GM12878 (cell line): ENCODE results near the gene KIRREL3. TPM values are rescaled to one million over a fixed set of nuclear protein-coding genes. Genes with fewer than 3 reads are reported as not detected.

Experiments
- ATAC-seq: fragments of 200-7000 bp; cut with Tn5 transposase; 3 replicates; pipeline ENCODE4 v1.9.1; 2020; ENCODE audit warnings: mild to moderate bottlenecking, moderate library complexity
- BruUV-seq: library from RNA; stranded (reverse); fragments of 400-500 nt; replicated peaks from 2 replicates; lab custom pipeline; 2021; lab: Mats Ljungman, UMichigan
- CTCF ChIA-PET: fragments of 300-600 bp; sonication (Branson Sonifier 250); formaldehyde crosslinking; extraction: SDS; loops from one replicate; lab custom pipeline; 2021; ENCODE audit warnings: inconsistent platforms; lab: Yijun Ruan, JAX
- POLR2A ChIA-PET: fragments of 350-600 bp; formaldehyde crosslinking; extraction: SDS; loops from one replicate; lab custom pipeline; 2021; ENCODE audit warnings: inconsistent platforms; lab: Charles Lee
- RAD21 ChIA-PET: fragments of 300-600 bp; sonication (Branson Sonifier 250); formaldehyde crosslinking; loops from one replicate; lab custom pipeline; 2023; ENCODE audit warnings: antibody characterized with exemption; ENCODE audit not compliant: unreplicated experiment; lab: Charles Lee
- SMC1A ChIA-PET: fragments of 300-600 bp; sonication (Branson Sonifier 250); formaldehyde crosslinking; loops from one replicate; lab custom pipeline; 2023; ENCODE audit not compliant: unreplicated experiment, uncharacterized antibody; lab: Charles Lee
- DNase-seq: peaks from one replicate; pipeline ENCODE4 v3.0.0-alpha.2; 2011; ENCODE audit warnings: low read depth, low spot score
- FAIRE-seq: peaks from 3 replicates; lab custom pipeline; 2011; peaks lifted over from hg19 to GRCh38; lab: Jason Lieb, UNC
- H2AFZ ChIP-seq: 2 replicates; pipeline ENCODE4 v1.6.0; 2011; ENCODE audit warnings: low read depth, low read length, control low read depth; ENCODE audit not compliant: control insufficient read depth
- H3K27ac ChIP-seq: 2 replicates; pipeline ENCODE4 v1.5.1; 2011; ENCODE audit warnings: control low read depth; ENCODE audit not compliant: control insufficient read depth, insufficient read depth
- H3K27me3 ChIP-seq, 2 experiments: replicated peaks in 1 of 2; 2 replicates each; pipeline versions ENCODE4 v1.6.0 to v1.6.1; 2011; ENCODE audit warnings: low read length in 1 of 2; ENCODE audit not compliant: control insufficient read depth in 2 of 2, insufficient read depth in 2 of 2
- H3K36me3 ChIP-seq, 2 experiments: 2 replicates each; pipeline ENCODE4 v1.5.1; 2011; ENCODE audit warnings: low read length in 1 of 2; ENCODE audit not compliant: control insufficient read depth in 2 of 2, insufficient read depth in 2 of 2
- H3K4me1 ChIP-seq: 2 replicates; pipeline ENCODE4 v1.6.1; 2011; ENCODE audit warnings: mild to moderate bottlenecking, low read length, moderate library complexity, mixed read lengths; ENCODE audit not compliant: control insufficient read depth, insufficient read depth
- H3K4me2 ChIP-seq: 2 replicates; pipeline ENCODE4 v1.6.0; 2011; ENCODE audit warnings: control low read depth; ENCODE audit not compliant: control insufficient read depth, insufficient read depth
- H3K4me3 ChIP-seq: fragments of 200-600 bp; sonication (generic); 2 replicates; pipeline ENCODE4 v1.5.1; 2016
- H3K79me2 ChIP-seq: 2 replicates; pipeline ENCODE4 v1.6.0; 2011; ENCODE audit warnings: low read length; ENCODE audit not compliant: control insufficient read depth, insufficient read depth
- H3K9ac ChIP-seq: 2 replicates; pipeline ENCODE4 v1.8.0; 2011; ENCODE audit warnings: low read length, control low read depth, mixed read lengths; ENCODE audit not compliant: control insufficient read depth, insufficient read depth
- H3K9me3 ChIP-seq: replicated peaks from 3 replicates; pipeline ENCODE4 v1.5.1; 2011; ENCODE audit warnings: mild to moderate bottlenecking, low read length; ENCODE audit not compliant: control insufficient read depth, insufficient read depth
- H4K20me1 ChIP-seq: 2 replicates; pipeline ENCODE4 v1.6.0; 2011; ENCODE audit not compliant: control insufficient read depth, insufficient read depth
- CBX3 ChIP-seq: fragments of 200-600 bp; sonication (generic); IDR thresholded peaks from 2 replicates; pipeline ENCODE4 v1.6.1; 2016; ENCODE audit warnings: low read depth, borderline replicate concordance
- MTA3 ChIP-seq: IDR thresholded peaks from 2 replicates; pipeline ENCODE4 v1.6.1; 2012; ENCODE audit warnings: low read length, inconsistent platforms, borderline replicate concordance
- MYB ChIP-seq: fragments of 150-350 bp; IDR thresholded peaks from 2 replicates; pipeline ENCODE4 v1.6.1; 2014; ENCODE audit warnings: mild to moderate bottlenecking, low read depth, low read length, borderline replicate concordance
- NKRF ChIP-seq: fragments of 450-650 bp; conservative IDR thresholded peaks from 2 replicates; pipeline ENCODE4 v1.6.1; 2017; ENCODE audit warnings: mild to moderate bottlenecking, moderate library complexity
- NR2C1 ChIP-seq: fragments of 450-650 bp; IDR thresholded peaks from 2 replicates; pipeline ENCODE4 v1.6.1; 2017; ENCODE audit warnings: antibody characterized with exemption, mild to moderate bottlenecking, moderate library complexity
- STAT3 ChIP-seq: IDR thresholded peaks from 2 replicates; pipeline ENCODE4 v1.6.1; 2011; ENCODE audit warnings: low read depth, low read length, improper control_type of control experiment
- WRNIP1 ChIP-seq: IDR thresholded peaks from 2 replicates; pipeline ENCODE4 v1.6.1; 2011; ENCODE audit warnings: low read depth, low read length, improper control_type of control experiment, borderline replicate concordance
- YBX1 ChIP-seq: fragments of 450-650 bp; IDR thresholded peaks from 2 replicates; pipeline ENCODE4 v1.6.1; 2016; ENCODE audit warnings: antibody characterized with exemption
- ZBTB4 ChIP-seq: fragments of 450-650 bp; formaldehyde crosslinking; IDR thresholded peaks from 2 replicates; pipeline ENCODE4 v1.4.0; 2022; ENCODE audit warnings: mild to moderate bottlenecking, moderate library complexity
- ZNF384 ChIP-seq: IDR thresholded peaks from 2 replicates; pipeline ENCODE4 v1.6.1; 2012; ENCODE audit warnings: low read depth, mild to moderate bottlenecking, low read length, improper control_type of control experiment, borderline replicate concordance
- ZSCAN29 ChIP-seq: fragments of 450-650 bp; IDR thresholded peaks from 2 replicates; pipeline ENCODE4 v1.6.1; 2017; ENCODE audit warnings: mild to moderate bottlenecking, moderate library complexity
- WGBS: methylation state at CpG from one replicate; pipeline ENCODE4 v1.1.6; 2016; ENCODE audit warnings: low lambda C conversion rate; ENCODE audit not compliant: insufficient replicate concordance, insufficient coverage; ENCODE audit errors: missing lambda C conversion rate; 5-methylcytosine and 5-hydroxymethylcytosine counted together
- in situ Hi-C: fragments of 300-500 bp; cut with MboI; formaldehyde crosslinking; loops from 9 replicates; pipeline ENCODE4 v1.14.3; 2018; ENCODE audit warnings: mixed read lengths
- intact Hi-C: fragments of 100-400 bp; cut with micrococcal nuclease; formaldehyde crosslinking; loops from one replicate; pipeline ENCODE4 v1.14.2; 2022; ENCODE audit not compliant: unreplicated experiment
- polyA plus RNA-seq, 11 experiments: library from polyadenylated mRNA; depleted of rRNA in 4 of 11; unstranded in 6 of 11; stranded (reverse) in 5 of 11; fragments of >200 nt; fragmentation: Nextera tagmentation in 4 of 11; fragmentation: Illumina TruSeq in 1 of 11; extraction: Ambion mirVana in 4 of 11; extraction: Trizol in 1 of 11; gene quantifications; 1 replicate in 1 of 11; 2 replicates in 10 of 11; pipeline versions ENCODE4 v1.2.1 to v1.2.3, GENCODE V29; 2011 to 2016; ENCODE audit warnings: inconsistent platforms in 2 of 11, missing spikeins in 2 of 11, low read depth in 1 of 11
- total RNA-seq, 4 experiments: library from RNA; depleted of rRNA in 3 of 4; stranded (reverse); fragments of >200 nt in 3 of 4; fragmentation: Illumina TruSeq in 1 of 4; extraction: Trizol in 1 of 4; gene quantifications; 2 replicates each; pipeline versions ENCODE4 v1.2.1 to v1.2.3, GENCODE V29; 2013 to 2021
- TF ChIP-seq, protein P1 (sequence below): fragments of 450-650 bp; IDR thresholded peaks from 2 replicates; pipeline ENCODE4 v1.6.1; 2016; ENCODE audit warnings: mild to moderate bottlenecking, moderate library complexity, borderline replicate concordance

The KIRREL3 gene
- total and polyA plus RNA-seq, 10 of the 15 experiments (the other 5 are each of a cell fraction or from before 2014, with no cell fraction given) = under 0.01 TPM; not detected in 9

DNA sequence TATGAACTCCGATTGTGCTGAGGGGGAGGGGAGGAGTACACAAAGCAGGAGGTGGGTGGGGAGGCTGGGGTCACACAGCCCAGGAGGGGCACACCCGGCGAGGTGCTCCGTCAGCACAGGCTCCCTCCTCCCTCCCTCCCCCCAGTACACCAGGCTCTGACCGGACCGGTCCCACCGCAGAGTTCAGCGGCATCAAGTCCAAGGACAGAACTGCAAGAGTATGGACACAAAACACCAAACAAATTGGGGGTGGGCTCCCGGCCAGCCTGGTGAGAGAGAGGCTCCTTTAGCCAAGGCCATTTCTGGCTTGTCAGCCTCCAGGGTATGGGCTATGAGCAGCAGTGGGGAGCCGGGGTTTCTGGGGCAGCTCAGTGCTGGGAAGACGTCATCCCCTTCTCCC is 576.8 kb downstream of the KIRREL3 start (continued):
- TF ChIP-seq NKRF (no peak), ZNF384 (no peak)

DNA sequence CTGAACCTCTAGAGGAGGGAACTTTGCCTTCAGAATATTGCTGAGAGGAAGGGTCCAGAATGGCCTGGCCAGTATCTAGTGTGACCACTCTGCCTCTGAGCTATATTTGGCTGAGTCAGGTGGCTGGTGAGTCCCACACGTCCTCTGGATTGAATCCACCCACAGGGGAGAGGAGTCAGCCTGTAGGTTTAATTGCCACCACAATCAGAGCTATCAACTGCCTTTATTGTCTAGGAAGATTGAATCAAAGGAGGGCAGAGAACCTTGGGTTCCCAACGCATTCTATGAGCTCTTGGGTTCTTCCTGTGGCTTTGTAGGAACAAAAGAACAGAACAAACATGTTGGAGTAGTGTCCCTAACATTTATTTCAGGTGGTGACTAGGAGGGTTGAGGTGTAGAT is 577.4 kb downstream of the KIRREL3 start:
- H3K36me3 ChIP-seq = no peaks in the 10 kb centered on the region
- H2AFZ ChIP-seq = no peak overlapping the region
- no TSS peak for BruUV-seq
- H3K4me1 ChIP-seq = peaks cover 22% of the 10 kb centered on the region
- FAIRE-seq = no peak
- ChIA-PET RAD21 (interaction anchor here (0.7 to 1.6 kb wide), 3 partner anchors 11 to 118 kb away, joined by 3 to 4 read pairs (median 3); no protein-coding TSS in a partner anchor), SMC1A (interaction anchor here (1.2 kb wide), 1 partner anchor 112 kb away, joined by 4 read pairs; no protein-coding TSS in a partner anchor), POLR2A (no interaction called here), CTCF (no interaction called here)
- H3K9me3 ChIP-seq = no peaks in the 10 kb centered on the region; the same call in 2 of the 3 replicates
- no peaks in the 10 kb centered on the region for H3K27me3 ChIP-seq
- H3K4me3 ChIP-seq = no peak overlapping the region
- H4K20me1 ChIP-seq = no peaks in the 10 kb centered on the region
- no peaks in the 10 kb centered on the region for H3K79me2 ChIP-seq
- no peak for ATAC-seq
- intact Hi-C loops (no loop called here), in situ Hi-C loops (no loop called here)
- no peak overlapping the region for H3K4me2 ChIP-seq
- WGBS = 20% methylated on average over 2 of the region's 2 CpGs
- no peak overlapping the region for H3K9ac ChIP-seq
- H3K27ac ChIP-seq = no peak overlapping the region
- no peak for DNase-seq
- no peak for TF ChIP-seq CBX3
- no peak for TF ChIP-seq YBX1
- TF ChIP-seq NR2C1 = no peak
- TF ChIP-seq ZSCAN29 = no peak
- TF ChIP-seq, protein P1, sequence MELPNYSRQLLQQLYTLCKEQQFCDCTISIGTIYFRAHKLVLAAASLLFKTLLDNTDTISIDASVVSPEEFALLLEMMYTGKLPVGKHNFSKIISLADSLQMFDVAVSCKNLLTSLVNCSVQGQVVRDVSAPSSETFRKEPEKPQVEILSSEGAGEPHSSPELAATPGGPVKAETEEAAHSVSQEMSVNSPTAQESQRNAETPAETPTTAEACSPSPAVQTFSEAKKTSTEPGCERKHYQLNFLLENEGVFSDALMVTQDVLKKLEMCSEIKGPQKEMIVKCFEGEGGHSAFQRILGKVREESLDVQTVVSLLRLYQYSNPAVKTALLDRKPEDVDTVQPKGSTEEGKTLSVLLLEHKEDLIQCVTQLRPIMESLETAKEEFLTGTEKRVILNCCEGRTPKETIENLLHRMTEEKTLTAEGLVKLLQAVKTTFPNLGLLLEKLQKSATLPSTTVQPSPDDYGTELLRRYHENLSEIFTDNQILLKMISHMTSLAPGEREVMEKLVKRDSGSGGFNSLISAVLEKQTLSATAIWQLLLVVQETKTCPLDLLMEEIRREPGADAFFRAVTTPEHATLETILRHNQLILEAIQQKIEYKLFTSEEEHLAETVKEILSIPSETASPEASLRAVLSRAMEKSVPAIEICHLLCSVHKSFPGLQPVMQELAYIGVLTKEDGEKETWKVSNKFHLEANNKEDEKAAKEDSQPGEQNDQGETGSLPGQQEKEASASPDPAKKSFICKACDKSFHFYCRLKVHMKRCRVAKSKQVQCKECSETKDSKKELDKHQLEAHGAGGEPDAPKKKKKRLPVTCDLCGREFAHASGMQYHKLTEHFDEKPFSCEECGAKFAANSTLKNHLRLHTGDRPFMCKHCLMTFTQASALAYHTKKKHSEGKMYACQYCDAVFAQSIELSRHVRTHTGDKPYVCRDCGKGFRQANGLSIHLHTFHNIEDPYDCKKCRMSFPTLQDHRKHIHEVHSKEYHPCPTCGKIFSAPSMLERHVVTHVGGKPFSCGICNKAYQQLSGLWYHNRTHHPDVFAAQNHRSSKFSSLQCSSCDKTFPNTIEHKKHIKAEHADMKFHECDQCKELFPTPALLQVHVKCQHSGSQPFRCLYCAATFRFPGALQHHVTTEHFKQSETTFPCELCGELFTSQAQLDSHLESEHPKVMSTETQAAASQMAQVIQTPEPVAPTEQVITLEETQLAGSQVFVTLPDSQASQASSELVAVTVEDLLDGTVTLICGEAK = no peak
- TF ChIP-seq MYB = no peak
- TF ChIP-seq MTA3 = no peak
- no peak for TF ChIP-seq ZBTB4
- no peak for TF ChIP-seq WRNIP1
- TF ChIP-seq STAT3 = no peak
